OCI-M2 (cell line): ENCODE measurements around the gene MYH14.

ENCODE experiments used
- DNase-seq: peaks from one replicate; lab custom pipeline; 2025; ENCODE audit not compliant: unreplicated experiment; lab: John Stamatoyannopoulos, UW

Gene MYH14

GRCh38 chr19:50358483-50359327 is 155.3 kb downstream of the MYH14 start:
- peak; percentile 47 for DNase-seq

- no peak for DNase-seq
Measured at GRCh38 chr19:50359328-50359818, 156.0 kb downstream of the MYH14 start.
